SU-DHL-6 (cell line): ENCODE results near the gene LRRN3.

Experiments
- CTCF ChIP-seq: fragments of 200-600 bp; sonication (generic); IDR thresholded peaks from one replicate; pipeline ENCODE4 v1.5.1; 2017; ENCODE audit warnings: antibody characterized with exemption, mild to moderate bottlenecking, low read length, moderate library complexity; ENCODE audit not compliant: insufficient read depth, poor library complexity, severe bottlenecking
- EZH2phosphoT487 ChIP-seq: fragments of 200-600 bp; sonication (generic), shearing (Covaris generic); conservative IDR thresholded peaks from 2 replicates; pipeline ENCODE4 v1.6.1; 2018; ENCODE audit warnings: mild to moderate bottlenecking, antibody characterized with exemption, low read length, moderate library complexity, mixed read lengths

- no peak for TF ChIP-seq CTCF
- TF ChIP-seq EZH2phosphoT487, result no peak
These were observed 43.3 kb upstream of the LRRN3 start for GRCh38 chr7:111047595-111047994.
